GM12891 (cell line): ENCODE results near the gene UTY.

Experiments used
- POLR2A ChIP-seq: IDR thresholded peaks from 2 replicates; pipeline ENCODE4 v1.6.1; 2011; ENCODE audit warnings: low read depth, low read length, control low read depth
- POLR2AphosphoS5 ChIP-seq: IDR thresholded peaks from 2 replicates; pipeline ENCODE4 v1.6.1; 2011; ENCODE audit warnings: low read depth, low read length, control low read depth

- TF ChIP-seq POLR2AphosphoS5 (no peak), POLR2A (no peak)
These were observed 139.9 kb downstream of the UTY start for GRCh38 chrY:13339939-13340338.
